Pancreas (tissue), 8 donors: ENCODE data around the gene PCDHB7. TPM values are rescaled to one million over a fixed set of nuclear protein-coding genes. Genes with fewer than 3 reads are reported as not detected.

Source experiments
- polyA plus RNA-seq, 2 donors: library from polyadenylated mRNA; stranded (reverse); fragments of 200-250 nt; gene quantifications; one replicate each; pipeline ENCODE4 v1.2.3, GENCODE V29; 2013
- total RNA-seq, 6 donors: library from RNA; stranded (reverse); fragmentation: NEBNext Ultra II Directional in 4 of 6; extraction: Animal tissue kit (Norgen Biotek cat#: 25700) in 4 of 6; gene quantifications; one replicate each; pipeline versions ENCODE4 v1.2.1 to v1.2.4, GENCODE V29; 2021 to 2023
- donor health status: healthy with polysubstance abuse.
- donor health status: DM: no; HTN: no; CAD: no; lungs with moderate emphysema.
- donor health status: DM: no; HTN: no; CAD: no.
- donor health status: Bipolar disorder and iron deficiency.
- donor health status: DM: yes; HTN: yes; CAD: no.
- donor health status: DM: no; HTN: no; CAD: no.
- donor health status: DM: no; HTN: no; CAD: no.
- donor health status: DM: yes; HTN: yes; CAD: no.

PCDHB7 gene
- total and polyA plus RNA-seq, 8 donors: 0.15 to 0.70 (median 0.45) TPM

Other genes with a start within 250 kb of the PCDHB7 start
Only the 30 nearest of the 37 such genes appear.
- 1 to 10 TPM in 1 of 6 donors, under 1 TPM in 5; 0.37 to 1.1 (median 0.68) TPM for gene PCDHAC2, start 206.2 kb upstream of the PCDHB7 start, total RNA-seq
- under 1 TPM; 0.08 to 0.73 TPM for gene PCDHAC2, start 206.2 kb upstream of the PCDHB7 start, polyA plus RNA-seq
- gene PCDHB1, start 121.3 kb upstream of the PCDHB7 start, total RNA-seq: under 1 TPM; 0.09 to 0.35 (median 0.14) TPM
- gene PCDHB1, start 121.3 kb upstream of the PCDHB7 start, polyA plus RNA-seq: under 1 TPM; 0.02 to 0.08 TPM
- gene PCDHB2, start 78.0 kb upstream of the PCDHB7 start, total RNA-seq: 1 to 10 TPM in 2 of 6 donors, under 1 TPM in 4; 0.56 to 2.2 (median 0.62) TPM
- under 1 TPM; 0.23 to 0.70 TPM for gene PCDHB2, start 78.0 kb upstream of the PCDHB7 start, polyA plus RNA-seq
- 1 to 10 TPM in 3 of 6 donors, under 1 TPM in 3; 0.41 to 2.2 (median 1.0) TPM for gene PCDHB3, start 72.2 kb upstream of the PCDHB7 start, total RNA-seq
- gene PCDHB3, start 72.2 kb upstream of the PCDHB7 start, polyA plus RNA-seq: 1 to 10 TPM in 1 of 2 donors, under 1 TPM in 1; 0.42 to 1.4 TPM
- 1 to 10 TPM; 3.3 to 7.2 (median 4.5) TPM for gene PCDHB4, start 50.8 kb upstream of the PCDHB7 start, total RNA-seq
- 1 to 10 TPM; 1.2 to 5.1 TPM for gene PCDHB4, start 50.8 kb upstream of the PCDHB7 start, polyA plus RNA-seq
- 1 to 10 TPM; 2.4 to 6.7 (median 4.6) TPM for gene PCDHB5, start 37.4 kb upstream of the PCDHB7 start, total RNA-seq
- gene PCDHB5, start 37.4 kb upstream of the PCDHB7 start, polyA plus RNA-seq: 1 to 10 TPM; 2.3 to 3.6 TPM
- gene PCDHB6, start 22.6 kb upstream of the PCDHB7 start, total RNA-seq: under 1 TPM; 0.31 to 0.55 (median 0.45) TPM
- gene PCDHB6, start 22.6 kb upstream of the PCDHB7 start, polyA plus RNA-seq: under 1 TPM; 0.46 to 0.52 TPM
- gene PCDHB8, start 5.1 kb downstream of the PCDHB7 start, total RNA-seq: 1 to 10 TPM in 5 of 6 donors, under 1 TPM in 1; 0.43 to 2.9 (median 2.4) TPM
- under 1 TPM; 0.46 to 0.49 TPM for gene PCDHB8, start 5.1 kb downstream of the PCDHB7 start, polyA plus RNA-seq
- gene PCDHB16, start 9.7 kb downstream of the PCDHB7 start, total RNA-seq: 1 to 10 TPM in 5 of 6 donors, under 1 TPM in 1; 0.98 to 2.5 (median 1.8) TPM
- 1 to 10 TPM in 1 of 2 donors, under 1 TPM in 1; 0.87 to 1.5 TPM for gene PCDHB16, start 9.7 kb downstream of the PCDHB7 start, polyA plus RNA-seq
- gene PCDHB9, start 14.5 kb downstream of the PCDHB7 start, total RNA-seq: 1 to 10 TPM in 1 of 6 donors, under 1 TPM in 5; 0.35 to 1.1 (median 0.51) TPM
- 1 to 10 TPM in 1 of 2 donors, under 1 TPM in 1; 0.76 to 1.2 TPM for gene PCDHB9, start 14.5 kb downstream of the PCDHB7 start, polyA plus RNA-seq
- gene PCDHB10, start 19.7 kb downstream of the PCDHB7 start, total RNA-seq: 1 to 10 TPM in 1 of 6 donors, under 1 TPM in 5; 0.49 to 1.5 (median 0.63) TPM
- gene PCDHB10, start 19.7 kb downstream of the PCDHB7 start, polyA plus RNA-seq: 1 to 10 TPM in 1 of 2 donors, under 1 TPM in 1; 0.30 to 1.4 TPM
- 1 to 10 TPM; 2.1 to 9.0 (median 4.9) TPM for gene PCDHB11, start 27.0 kb downstream of the PCDHB7 start, total RNA-seq
- gene PCDHB11, start 27.0 kb downstream of the PCDHB7 start, polyA plus RNA-seq: 1 to 10 TPM in 1 of 2 donors, under 1 TPM in 1; 0.72 to 2.3 TPM
- 1 to 10 TPM; 1.3 to 2.5 (median 1.5) TPM for gene PCDHB12, start 36.1 kb downstream of the PCDHB7 start, total RNA-seq
- 1 to 10 TPM in 1 of 2 donors, under 1 TPM in 1; 0.46 to 1.3 TPM for gene PCDHB12, start 36.1 kb downstream of the PCDHB7 start, polyA plus RNA-seq
- gene PCDHB13, start 41.3 kb downstream of the PCDHB7 start, total RNA-seq: 1 to 10 TPM; 2.4 to 3.3 (median 3.0) TPM
- gene PCDHB13, start 41.3 kb downstream of the PCDHB7 start, polyA plus RNA-seq: 1 to 10 TPM; 1.2 to 1.9 TPM
- 1 to 10 TPM; 1.9 to 2.7 (median 2.1) TPM for gene PCDHB14, start 50.7 kb downstream of the PCDHB7 start, total RNA-seq
- 1 to 10 TPM; 2.8 to 2.9 TPM for gene PCDHB14, start 50.7 kb downstream of the PCDHB7 start, polyA plus RNA-seq
- 1 to 10 TPM; 1.7 to 2.6 (median 2.4) TPM for gene PCDHB15, start 72.8 kb downstream of the PCDHB7 start, total RNA-seq
- 1 to 10 TPM; 1.8 to 2.8 TPM for gene PCDHB15, start 72.8 kb downstream of the PCDHB7 start, polyA plus RNA-seq
- gene SLC25A2, start 131.4 kb downstream of the PCDHB7 start, total RNA-seq: under 1 TPM in 5 of 6 donors, not detected in 1; 0.14 to 0.69 (median 0.19) TPM
- gene SLC25A2, start 131.4 kb downstream of the PCDHB7 start, polyA plus RNA-seq: under 1 TPM in 1 of 2 donors, not detected in 1; 0.30 TPM
- 10 to 100 TPM; 17.7 to 40.2 (median 22.7) TPM for gene TAF7, start 148.1 kb downstream of the PCDHB7 start, total RNA-seq
- gene TAF7, start 148.1 kb downstream of the PCDHB7 start, polyA plus RNA-seq: 10 to 100 TPM; 16.6 to 47.4 TPM
- under 1 TPM; 0.22 to 0.67 (median 0.40) TPM for gene PCDHGA1, start 157.9 kb downstream of the PCDHB7 start, total RNA-seq
- under 1 TPM; 0.19 to 0.33 TPM for gene PCDHGA1, start 157.9 kb downstream of the PCDHB7 start, polyA plus RNA-seq
- 1 to 10 TPM in 5 of 6 donors, under 1 TPM in 1; 0.75 to 2.1 (median 1.5) TPM for gene PCDHGA2, start 166.1 kb downstream of the PCDHB7 start, total RNA-seq
- under 1 TPM; 0.46 to 0.94 TPM for gene PCDHGA2, start 166.1 kb downstream of the PCDHB7 start, polyA plus RNA-seq
- gene PCDHGA3, start 171.2 kb downstream of the PCDHB7 start, total RNA-seq: 1 to 10 TPM in 5 of 6 donors, under 1 TPM in 1; 0.98 to 2.4 (median 1.7) TPM
- gene PCDHGA3, start 171.2 kb downstream of the PCDHB7 start, polyA plus RNA-seq: under 1 TPM; 0.52 to 0.87 TPM
- gene PCDHGB1, start 177.5 kb downstream of the PCDHB7 start, total RNA-seq: 1 to 10 TPM; 1.5 to 3.2 (median 1.9) TPM
- 1 to 10 TPM in 1 of 2 donors, under 1 TPM in 1; 0.31 to 1.1 TPM for gene PCDHGB1, start 177.5 kb downstream of the PCDHB7 start, polyA plus RNA-seq
- gene PCDHGA4, start 182.4 kb downstream of the PCDHB7 start, total RNA-seq: 1 to 10 TPM; 1.8 to 2.9 (median 2.2) TPM
- 1 to 10 TPM in 1 of 2 donors, under 1 TPM in 1; 0.61 to 1.0 TPM for gene PCDHGA4, start 182.4 kb downstream of the PCDHB7 start, polyA plus RNA-seq
- 1 to 10 TPM; 1.8 to 2.8 (median 2.2) TPM for gene PCDHGB2, start 187.3 kb downstream of the PCDHB7 start, total RNA-seq
- gene PCDHGB2, start 187.3 kb downstream of the PCDHB7 start, polyA plus RNA-seq: 1 to 10 TPM in 1 of 2 donors, under 1 TPM in 1; 0.63 to 1.1 TPM
- gene PCDHGA5, start 191.5 kb downstream of the PCDHB7 start, total RNA-seq: 1 to 10 TPM; 1.2 to 2.1 (median 1.6) TPM
- 1 to 10 TPM in 1 of 2 donors, under 1 TPM in 1; 0.40 to 1.1 TPM for gene PCDHGA5, start 191.5 kb downstream of the PCDHB7 start, polyA plus RNA-seq
- 1 to 10 TPM; 1.7 to 3.0 (median 2.3) TPM for gene PCDHGB3, start 197.6 kb downstream of the PCDHB7 start, total RNA-seq
- under 1 TPM; 0.59 to 0.99 TPM for gene PCDHGB3, start 197.6 kb downstream of the PCDHB7 start, polyA plus RNA-seq
- gene PCDHGA6, start 201.2 kb downstream of the PCDHB7 start, total RNA-seq: 1 to 10 TPM; 1.4 to 3.1 (median 2.0) TPM
- gene PCDHGA6, start 201.2 kb downstream of the PCDHB7 start, polyA plus RNA-seq: 1 to 10 TPM; 1.1 to 1.4 TPM
- 1 to 10 TPM; 1.2 to 2.0 (median 1.7) TPM for gene PCDHGA7, start 210.1 kb downstream of the PCDHB7 start, total RNA-seq
- 1 to 10 TPM in 1 of 2 donors, under 1 TPM in 1; 0.92 to 1.3 TPM for gene PCDHGA7, start 210.1 kb downstream of the PCDHB7 start, polyA plus RNA-seq
- 1 to 10 TPM; 1.5 to 3.1 (median 1.9) TPM for gene PCDHGB4, start 215.1 kb downstream of the PCDHB7 start, total RNA-seq
- under 1 TPM; 0.56 to 0.65 TPM for gene PCDHGB4, start 215.1 kb downstream of the PCDHB7 start, polyA plus RNA-seq
- 1 to 10 TPM in 2 of 6 donors, under 1 TPM in 4; 0.72 to 1.1 (median 0.91) TPM for gene PCDHGA8, start 220.0 kb downstream of the PCDHB7 start, total RNA-seq
- under 1 TPM; 0.12 to 0.49 TPM for gene PCDHGA8, start 220.0 kb downstream of the PCDHB7 start, polyA plus RNA-seq